Right lobe of liver (tissue), 4 donors: ENCODE measurements around the gene FKBP9.
"Not testable (repeated sequence)": the region's sequence is repeated elsewhere in the genome, so short reads cannot be mapped to it uniquely, and the experiment has no call there.

Experiments
- POLR2A ChIP-seq: fragments of 450-650 bp; IDR thresholded peaks from one replicate; pipeline ENCODE4 v1.6.1; 2017; ENCODE audit warnings: antibody characterized with exemption, mild to moderate bottlenecking
- TF ChIP-seq, protein P1 (sequence below), 4 donors: fragments of 200-600 bp in 3 of 4; fragments of 450-650 bp in 1 of 4; IDR thresholded peaks; one replicate each; pipeline versions ENCODE4 v1.5.1 to v1.8.0; 2016 to 2022; ENCODE audit warnings: antibody characterized with exemption in 4 of 4, mild to moderate bottlenecking in 2 of 4
- donor health status: DM: no; HTN: no; CAD: no.
- donor health status: DM: no; HTN: no; CAD: no.
- donor health status: DM: no; HTN: yes; CAD: no.

DNA sequence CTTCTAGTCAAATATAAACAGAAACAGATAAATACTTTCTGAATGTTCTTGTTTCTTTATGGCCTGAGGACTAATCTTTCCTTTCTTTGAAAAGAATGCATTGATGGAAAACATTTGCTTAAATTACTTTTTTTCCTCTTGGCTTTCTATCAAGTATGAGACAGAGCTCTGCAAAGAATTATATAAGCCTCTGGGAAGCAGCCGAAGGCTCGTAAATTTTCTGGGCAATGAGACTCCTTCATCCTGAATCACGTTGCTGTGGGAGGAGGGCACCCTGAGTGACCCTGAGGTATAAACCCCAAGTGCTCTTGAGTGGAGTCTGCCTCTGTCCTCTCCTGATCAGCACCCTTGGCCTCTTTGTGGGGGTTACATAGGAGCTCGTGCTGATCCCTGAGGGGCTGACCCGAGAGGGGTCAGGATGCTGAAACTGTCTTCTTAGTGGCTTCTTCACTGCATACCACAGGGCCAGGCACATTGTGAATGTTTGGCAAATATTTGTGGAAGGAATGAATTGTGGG lies 33.9 kb downstream of the FKBP9 start:
- not testable (repeated sequence) for TF ChIP-seq POLR2A
- TF ChIP-seq, protein P1, sequence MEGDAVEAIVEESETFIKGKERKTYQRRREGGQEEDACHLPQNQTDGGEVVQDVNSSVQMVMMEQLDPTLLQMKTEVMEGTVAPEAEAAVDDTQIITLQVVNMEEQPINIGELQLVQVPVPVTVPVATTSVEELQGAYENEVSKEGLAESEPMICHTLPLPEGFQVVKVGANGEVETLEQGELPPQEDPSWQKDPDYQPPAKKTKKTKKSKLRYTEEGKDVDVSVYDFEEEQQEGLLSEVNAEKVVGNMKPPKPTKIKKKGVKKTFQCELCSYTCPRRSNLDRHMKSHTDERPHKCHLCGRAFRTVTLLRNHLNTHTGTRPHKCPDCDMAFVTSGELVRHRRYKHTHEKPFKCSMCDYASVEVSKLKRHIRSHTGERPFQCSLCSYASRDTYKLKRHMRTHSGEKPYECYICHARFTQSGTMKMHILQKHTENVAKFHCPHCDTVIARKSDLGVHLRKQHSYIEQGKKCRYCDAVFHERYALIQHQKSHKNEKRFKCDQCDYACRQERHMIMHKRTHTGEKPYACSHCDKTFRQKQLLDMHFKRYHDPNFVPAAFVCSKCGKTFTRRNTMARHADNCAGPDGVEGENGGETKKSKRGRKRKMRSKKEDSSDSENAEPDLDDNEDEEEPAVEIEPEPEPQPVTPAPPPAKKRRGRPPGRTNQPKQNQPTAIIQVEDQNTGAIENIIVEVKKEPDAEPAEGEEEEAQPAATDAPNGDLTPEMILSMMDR (IDR thresholded peaks at IDR 0.05) = not testable (repeated sequence)
